ENCODE data around the gene TSHZ3. TPM values are rescaled to one million over a fixed set of nuclear protein-coding genes. Genes with fewer than 3 reads are reported as not detected.

TSHZ3 gene
- total RNA-seq, 1 donor from 2014 or later, result 6.1 TPM

GRCh38 chr19:31316201-31316951, 32.9 kb downstream of the TSHZ3 start:
- Histone ChIP-seq H3K4me2 (ENCODE audit: low read length) (peak overlapping the region; percentile 75), H3K4me3 (ENCODE audit: insufficient read depth, low read depth, low read length) (no peak overlapping the region), H3K9me3 (ENCODE audit: insufficient read depth, low read depth, low read length) (no peaks in the 10 kb centered on the region), H3K9ac (ENCODE audit: low read length) (peak overlapping the region; percentile 40), H4K20me1 (ENCODE audit: insufficient read depth, low read length) (peaks cover 65% of the 10 kb centered on the region), H3K27me3 (ENCODE audit: insufficient read depth, low read length) (no peaks in the 10 kb centered on the region), H2AFZ (ENCODE audit: low read depth, low read length) (no peak overlapping the region), H3K4me1 (ENCODE audit: insufficient read depth, low read length) (peaks cover 16% of the 10 kb centered on the region), H3K79me2 (ENCODE audit: insufficient read depth, low read length) (peaks cover 93% of the 10 kb centered on the region), H3K27ac (ENCODE audit: low read depth, low read length) (no peak overlapping the region), H3K36me3 (ENCODE audit: insufficient read depth, low read length) (no peaks in the 10 kb centered on the region)
- peak overlapping the region; percentile 93 for H3K27ac Mint-ChIP-seq (ENCODE audit: unreplicated experiment)
- TF ChIP-seq EZH2 (IDR thresholded peaks at IDR 0.05; ENCODE audit: insufficient read depth, low read length) (no peak), CTCF (IDR thresholded peaks at IDR 0.05; ENCODE audit: insufficient read depth, low read depth, low read length) (no peak)
- DNase-seq (ENCODE audit: low read depth), result peak; percentile 43
- peak overlapping the region; percentile 55 for H3K4me3 Mint-ChIP-seq (ENCODE audit: unreplicated experiment)
- no peaks in the 10 kb centered on the region for H3K27me3 Mint-ChIP-seq (ENCODE audit: low read depth, unreplicated experiment)
- H3K9me3 Mint-ChIP-seq (ENCODE audit: unreplicated experiment), result no peaks in the 10 kb centered on the region
- peaks cover 5% of the 10 kb centered on the region for H3K36me3 Mint-ChIP-seq (ENCODE audit: low read depth, unreplicated experiment)
- no peak for FAIRE-seq
- H3K4me1 Mint-ChIP-seq (ENCODE audit: low read depth, unreplicated experiment), result peaks cover 16% of the 10 kb centered on the region

DNA sequence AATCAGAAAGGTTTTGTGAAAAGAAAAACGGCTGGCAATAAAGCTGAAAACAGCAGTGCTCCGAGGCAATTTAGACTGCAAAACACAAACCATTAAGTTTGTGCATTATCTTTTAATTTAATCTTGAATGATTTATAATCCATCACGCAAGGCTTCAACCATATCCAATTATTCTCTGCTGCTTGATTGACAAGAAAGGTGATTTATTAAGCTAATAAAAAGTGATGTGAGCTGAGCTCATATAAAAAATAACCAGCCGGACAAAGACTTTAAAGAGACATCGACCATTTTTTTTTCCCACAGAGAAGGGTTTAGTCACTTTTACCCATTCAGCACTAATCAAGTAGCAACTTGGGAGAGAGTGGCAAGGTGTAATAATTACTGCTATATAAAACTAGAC, 33.6 kb downstream of the TSHZ3 start:
- Mint-ChIP-seq H3K4me1 (ENCODE audit: low read depth, unreplicated experiment) (peaks cover 16% of the 10 kb centered on the region), H3K27me3 (ENCODE audit: low read depth, unreplicated experiment) (no peaks in the 10 kb centered on the region), H3K4me3 (ENCODE audit: unreplicated experiment) (no peak overlapping the region), H3K36me3 (ENCODE audit: low read depth, unreplicated experiment) (peaks cover 5% of the 10 kb centered on the region), H3K27ac (ENCODE audit: unreplicated experiment) (peak overlapping the region; percentile 93), H3K9me3 (ENCODE audit: unreplicated experiment) (no peaks in the 10 kb centered on the region)
- Histone ChIP-seq H4K20me1 (ENCODE audit: insufficient read depth, low read length) (peaks cover 64% of the 10 kb centered on the region), H3K4me2 (ENCODE audit: low read length) (peak overlapping the region; percentile 75), H2AFZ (ENCODE audit: low read depth, low read length) (no peak overlapping the region), H3K27ac (ENCODE audit: low read depth, low read length) (no peak overlapping the region), H3K4me1 (ENCODE audit: insufficient read depth, low read length) (peaks cover 16% of the 10 kb centered on the region), H3K9ac (ENCODE audit: low read length) (peak overlapping the region; percentile 40), H3K27me3 (ENCODE audit: insufficient read depth, low read length) (no peaks in the 10 kb centered on the region), H3K79me2 (ENCODE audit: insufficient read depth, low read length) (peaks cover 93% of the 10 kb centered on the region), H3K9me3 (ENCODE audit: insufficient read depth, low read depth, low read length) (no peaks in the 10 kb centered on the region), H3K36me3 (ENCODE audit: insufficient read depth, low read length) (no peaks in the 10 kb centered on the region), H3K4me3 (ENCODE audit: insufficient read depth, low read depth, low read length) (no peak overlapping the region)
- FAIRE-seq (no peak), DNase-seq (ENCODE audit: low read depth) (no peak)
- no peak for TF ChIP-seq EZH2 (IDR thresholded peaks at IDR 0.05; ENCODE audit: insufficient read depth, low read length)
- no peak for TF ChIP-seq CTCF (IDR thresholded peaks at IDR 0.05; ENCODE audit: insufficient read depth, low read depth, low read length)

Data from astrocyte (in vitro differentiated cells and primary cell).